B cell (primary cell): ENCODE results near the gene MRPS6. TPM values are rescaled to one million over a fixed set of nuclear protein-coding genes. Genes with fewer than 3 reads are reported as not detected.

ENCODE experiments used
- ATAC-seq: fragments of 200-7000 bp; cut with Tn5 transposase; one replicate; pipeline ENCODE4 v1.10.0; 2021; ENCODE audit warnings: low read depth, mild to moderate bottlenecking, moderate number of reproducible peaks, moderate library complexity
- CTCF ChIA-PET: fragments of 350-600 bp; sonication (Branson Sonifier 250); formaldehyde crosslinking; loops from one replicate; lab custom pipeline; 2021; ENCODE audit warnings: antibody characterized with exemption, inconsistent platforms; lab: Charles Lee
- POLR2A ChIA-PET: fragments of 350-600 bp; sonication (Branson Sonifier 250); formaldehyde crosslinking; loops from one replicate; lab custom pipeline; 2021; ENCODE audit warnings: antibody characterized with exemption; lab: Charles Lee
- DNase-seq: peaks from one replicate; pipeline ENCODE4 v3.0.0; 2013
- H2AFZ ChIP-seq: 2 replicates; pipeline ENCODE4 v1.6.1; 2012; ENCODE audit warnings: mild to moderate bottlenecking, low read depth, low read length; ENCODE audit not compliant: insufficient read depth, poor library complexity, severe bottlenecking
- H3K27ac ChIP-seq, 2 donors: 1 replicate in 1 of 2; 2 replicates in 1 of 2; pipeline ENCODE4 v1.5.1; 2012 to 2013; ENCODE audit warnings: low read length in 2 of 2, mild to moderate bottlenecking in 2 of 2, moderate library complexity in 1 of 2
- H3K27me3 ChIP-seq, 4 experiments: fragments of 200-600 bp in 1 of 4; sonication (generic) in 1 of 4; replicated peaks in 1 of 4; 1 replicate in 2 of 4; 2 replicates in 2 of 4; pipeline versions ENCODE4 v1.6.1 to v1.7.0; 2013 to 2016; ENCODE audit warnings: low read length in 3 of 4, mild to moderate bottlenecking in 2 of 4, mixed read lengths in 1 of 4, moderate library complexity in 1 of 4; ENCODE audit not compliant: insufficient read depth in 4 of 4, control insufficient read depth in 3 of 4; ENCODE audit errors: control extremely low read depth in 1 of 4
- H3K36me3 ChIP-seq, 2 experiments: replicated peaks in 1 of 2; 1 replicate in 1 of 2; 2 replicates in 1 of 2; pipeline versions ENCODE4 v1.6.1 to v1.7.1; 2013; ENCODE audit warnings: low read length in 1 of 2; ENCODE audit not compliant: insufficient read depth in 2 of 2, control insufficient read depth in 1 of 2; ENCODE audit errors: control extremely low read depth in 1 of 2, extremely low read depth in 1 of 2
- H3K4me1 ChIP-seq, 2 donors: fragments of 200-600 bp in 1 of 2; sonication (generic) in 1 of 2; 1 replicate in 1 of 2; 2 replicates in 1 of 2; pipeline versions ENCODE4 v1.5.1 to v1.6.1; 2013 to 2017; ENCODE audit warnings: low read length in 2 of 2; ENCODE audit not compliant: control insufficient read depth in 2 of 2, insufficient read depth in 2 of 2
- H3K4me2 ChIP-seq: replicated peaks from 2 replicates; pipeline ENCODE3; 2012; ENCODE audit warnings: mild to moderate bottlenecking, low read depth, low read length; ENCODE audit not compliant: poor library complexity, severe bottlenecking
- H3K4me3 ChIP-seq, 5 experiments: fragments of 200-600 bp in 1 of 5; sonication (generic) in 1 of 5; 1 replicate in 3 of 5; 2 replicates in 2 of 5; pipeline versions ENCODE4 v1.5.1 to v1.7.0; 2011 to 2016; ENCODE audit warnings: low read length in 4 of 5, mild to moderate bottlenecking in 4 of 5, low read depth in 2 of 5, control low read depth in 1 of 5, moderate library complexity in 1 of 5; ENCODE audit not compliant: insufficient read depth in 1 of 5; ENCODE audit errors: control extremely low read depth in 1 of 5, extremely low read depth in 1 of 5
- H3K79me2 ChIP-seq: fragments of 200-600 bp; sonication (generic); one replicate; pipeline ENCODE4 v1.6.0; 2016; ENCODE audit warnings: low read length; ENCODE audit not compliant: control insufficient read depth, insufficient read depth
- H3K9ac ChIP-seq: fragments of 200-600 bp; sonication (generic); 2 replicates; pipeline ENCODE4 v1.6.1; 2017; ENCODE audit warnings: mild to moderate bottlenecking, low read length, moderate library complexity
- H3K9me3 ChIP-seq, 3 donors: one replicate each; pipeline versions ENCODE4 v1.6.1 to v1.7.1; 2013; ENCODE audit warnings: low read length in 2 of 3; ENCODE audit not compliant: control insufficient read depth in 2 of 3, insufficient read depth in 1 of 3; ENCODE audit errors: control extremely low read depth in 1 of 3
- H4K20me1 ChIP-seq: 2 replicates; pipeline ENCODE4 v1.6.0; 2012; ENCODE audit warnings: mild to moderate bottlenecking, low read length; ENCODE audit not compliant: insufficient read depth, control insufficient read depth, poor library complexity, severe bottlenecking
- H3K27ac Mint-ChIP-seq: one replicate; pipeline ENCODE4 v1.8.0; 2021; ENCODE audit warnings: mixed read lengths
- H3K27me3 Mint-ChIP-seq: one replicate; pipeline ENCODE4 v1.8.0; 2021; ENCODE audit warnings: mixed read lengths
- H3K4me1 Mint-ChIP-seq: one replicate; pipeline ENCODE4 v1.8.0; 2021; ENCODE audit warnings: mixed read lengths
- H3K4me3 Mint-ChIP-seq: one replicate; pipeline ENCODE4 v1.8.0; 2021; ENCODE audit warnings: mixed read lengths
- H3K9me3 Mint-ChIP-seq: one replicate; pipeline ENCODE4 v1.8.0; 2022; ENCODE audit warnings: mixed read lengths; ENCODE audit not compliant: insufficient read depth
- EZH2 ChIP-seq: IDR thresholded peaks from 2 replicates; pipeline ENCODE4 v1.6.1; 2012; ENCODE audit warnings: borderline replicate concordance, low read depth, mild to moderate bottlenecking, moderate library complexity, low read length; ENCODE audit not compliant: insufficient read depth, poor library complexity, severe bottlenecking
- WGBS: methylation state at CpG from one replicate; pipeline ENCODE4 v1.1.5; 2013; ENCODE audit warnings: missing lambda C conversion rate; ENCODE audit not compliant: insufficient coverage; 5-methylcytosine and 5-hydroxymethylcytosine counted together
- intact Hi-C: fragments of 100-400 bp; cut with micrococcal nuclease; formaldehyde crosslinking; loops from one replicate; pipeline ENCODE4 v1.10.0; 2022
- polyA plus RNA-seq: library from polyadenylated mRNA; depleted of rRNA; stranded (reverse); fragments of >200 nt; gene quantifications from 2 replicates; pipeline ENCODE4 v1.2.3, GENCODE V29; 2012
- total RNA-seq, 2 donors: library from RNA; stranded (reverse); fragments of 120-200 nt in 1 of 2; gene quantifications; 1 replicate in 1 of 2; 2 replicates in 1 of 2; pipeline versions ENCODE4 v1.2.3 to v1.2.4, GENCODE V29; 2013 to 2022
- TF ChIP-seq, protein P1 (sequence below): fragments of 200-600 bp; IDR thresholded peaks from one replicate; pipeline ENCODE4 v1.8.0; 2022; ENCODE audit warnings: antibody characterized with exemption, mild to moderate bottlenecking

The MRPS6 gene
- total and polyA plus RNA-seq, 2 donors (not counting 1 experiment from before 2014, with no cell fraction given), result 15.7 to 37.9 TPM

DNA sequence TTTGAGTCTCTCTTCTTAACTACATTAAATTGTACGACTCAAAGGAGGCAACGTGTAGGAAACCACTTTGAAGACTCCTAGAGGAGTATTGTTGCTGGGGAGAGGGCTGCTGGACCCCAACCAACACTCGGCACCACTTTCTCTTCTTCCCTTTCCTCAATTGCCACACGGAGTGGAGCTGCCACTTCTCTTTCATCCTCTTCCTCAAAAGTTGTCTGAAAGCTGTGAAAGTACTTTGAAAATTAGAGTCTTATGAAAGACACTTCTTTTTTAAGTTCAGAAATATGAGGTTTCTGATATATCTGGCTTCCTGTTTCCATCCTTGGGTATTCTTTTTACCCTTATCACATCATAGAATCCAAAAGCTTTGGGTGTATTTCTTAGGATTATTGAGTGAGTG lies 59.5 kb downstream of the MRPS6 start:
- ChIA-PET CTCF (interaction anchor here (1.2 to 1.5 kb wide), 2 partner anchors 9 to 209 kb away, joined by 3 read pairs; no protein-coding TSS in a partner anchor), POLR2A (no interaction called here)
- Histone ChIP-seq H4K20me1 (peaks cover 25% of the 10 kb centered on the region), H3K27ac (no peak overlapping the region), H3K79me2 (peaks cover 72% of the 10 kb centered on the region), H3K4me2 (no peak overlapping the region), H3K27me3 (no peaks in the 10 kb centered on the region), H3K9me3 (peaks cover 3 to 17% (median 6%) of the 10 kb centered on the region in 3 donors), H3K4me1 (peaks cover 0 to 5% of the 10 kb centered on the region in 2 donors), H2AFZ (no peak overlapping the region), H3K4me3 (no peak overlapping the region), H3K9ac (no peak overlapping the region), H3K36me3 (peaks cover 1 to 41% of the 10 kb centered on the region in 2 experiments)
- WGBS, result no CpG with 5 or more reads among the region's 4 CpGs
- H3K27me3 Mint-ChIP-seq, result no peaks in the 10 kb centered on the region
- ATAC-seq, result no peak
- intact Hi-C loops, result no loop called here
- H3K9me3 Mint-ChIP-seq, result peaks cover 3% of the 10 kb centered on the region
- H3K4me1 Mint-ChIP-seq, result peaks cover 40% of the 10 kb centered on the region
- no peak overlapping the region for H3K27ac Mint-ChIP-seq
- no peak overlapping the region for H3K4me3 Mint-ChIP-seq
- no peak for DNase-seq
- TF ChIP-seq EZH2, result no peak
- TF ChIP-seq, protein P1, sequence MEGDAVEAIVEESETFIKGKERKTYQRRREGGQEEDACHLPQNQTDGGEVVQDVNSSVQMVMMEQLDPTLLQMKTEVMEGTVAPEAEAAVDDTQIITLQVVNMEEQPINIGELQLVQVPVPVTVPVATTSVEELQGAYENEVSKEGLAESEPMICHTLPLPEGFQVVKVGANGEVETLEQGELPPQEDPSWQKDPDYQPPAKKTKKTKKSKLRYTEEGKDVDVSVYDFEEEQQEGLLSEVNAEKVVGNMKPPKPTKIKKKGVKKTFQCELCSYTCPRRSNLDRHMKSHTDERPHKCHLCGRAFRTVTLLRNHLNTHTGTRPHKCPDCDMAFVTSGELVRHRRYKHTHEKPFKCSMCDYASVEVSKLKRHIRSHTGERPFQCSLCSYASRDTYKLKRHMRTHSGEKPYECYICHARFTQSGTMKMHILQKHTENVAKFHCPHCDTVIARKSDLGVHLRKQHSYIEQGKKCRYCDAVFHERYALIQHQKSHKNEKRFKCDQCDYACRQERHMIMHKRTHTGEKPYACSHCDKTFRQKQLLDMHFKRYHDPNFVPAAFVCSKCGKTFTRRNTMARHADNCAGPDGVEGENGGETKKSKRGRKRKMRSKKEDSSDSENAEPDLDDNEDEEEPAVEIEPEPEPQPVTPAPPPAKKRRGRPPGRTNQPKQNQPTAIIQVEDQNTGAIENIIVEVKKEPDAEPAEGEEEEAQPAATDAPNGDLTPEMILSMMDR, result no peak

DNA sequence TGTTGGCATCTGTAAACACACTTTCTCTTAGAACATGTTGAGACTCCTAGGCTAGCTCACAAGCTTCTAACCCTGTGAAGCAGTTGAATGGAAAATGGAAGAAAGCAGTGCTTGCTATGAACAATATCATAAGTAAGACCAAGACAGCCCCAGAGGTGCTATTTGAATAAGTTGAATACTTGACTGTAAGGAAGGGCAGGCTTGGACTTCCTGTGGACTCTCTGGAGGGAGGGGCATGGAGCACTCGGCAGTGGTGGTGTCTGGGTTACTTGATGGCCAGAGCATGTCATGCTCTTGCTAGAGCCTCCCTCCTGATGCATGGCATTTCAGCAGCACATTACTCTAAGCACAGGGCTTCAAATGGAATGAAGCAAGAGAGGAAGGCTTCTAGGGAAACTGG lies 60.0 kb downstream of the MRPS6 start:
- H3K27ac Mint-ChIP-seq, result no peak overlapping the region
- H3K79me2 ChIP-seq, result peaks cover 67% of the 10 kb centered on the region
- peaks cover 3% of the 10 kb centered on the region for H3K9me3 Mint-ChIP-seq
- intact Hi-C loops, result no loop called here
- POLR2A ChIA-PET, result no interaction called here
- no peaks in the 10 kb centered on the region for H3K27me3 Mint-ChIP-seq
- DNase-seq (no peak), ATAC-seq (no peak)
- no peak overlapping the region for H3K27ac ChIP-seq
- H3K27me3 ChIP-seq, result no peaks in the 10 kb centered on the region
- H3K4me3 Mint-ChIP-seq, result no peak overlapping the region
- no peak overlapping the region for H3K4me2 ChIP-seq
- peaks cover 40% of the 10 kb centered on the region for H3K4me1 Mint-ChIP-seq
- H3K9me3 ChIP-seq, result peaks cover 3 to 17% (median 7%) of the 10 kb centered on the region in 3 donors
- H3K9ac ChIP-seq, result no peak overlapping the region
- H3K4me3 ChIP-seq, result no peak overlapping the region
- H3K36me3 ChIP-seq, result peaks cover 1 to 41% of the 10 kb centered on the region in 2 experiments
- H4K20me1 ChIP-seq, result peaks cover 24% of the 10 kb centered on the region
- CTCF ChIA-PET, result interaction anchor here (0.9 to 1.2 kb wide), 2 partner anchors 209 kb away, joined by 3 read pairs; no protein-coding TSS in a partner anchor
- peaks cover 0 to 5% of the 10 kb centered on the region in 2 donors for H3K4me1 ChIP-seq
- WGBS, result 100% methylated on average over 1 of the region's 1 CpG
- H2AFZ ChIP-seq, result no peak overlapping the region
- no peak for TF ChIP-seq EZH2
- TF ChIP-seq, protein P1, result no peak
